GM12891 (cell line): ENCODE measurements around the gene MSI2.

Experiments used
- PAX5 ChIP-seq: IDR thresholded peaks from 2 replicates; pipeline ENCODE4 v1.6.1; 2011; ENCODE audit warnings: low read length, moderate library complexity, mild to moderate bottlenecking; ENCODE audit not compliant: insufficient read depth, severe bottlenecking
- POLR2A ChIP-seq: IDR thresholded peaks from 2 replicates; pipeline ENCODE4 v1.6.1; 2011; ENCODE audit warnings: low read depth, low read length, control low read depth
- POLR2AphosphoS5 ChIP-seq: IDR thresholded peaks from 2 replicates; pipeline ENCODE4 v1.6.1; 2011; ENCODE audit warnings: low read depth, low read length, control low read depth
- SPI1 ChIP-seq: IDR thresholded peaks from 2 replicates; pipeline ENCODE4 v1.6.1; 2011; ENCODE audit warnings: low read depth, low read length, control low read depth
- TAF1 ChIP-seq: IDR thresholded peaks from 2 replicates; pipeline ENCODE4 v1.6.1; 2011; ENCODE audit warnings: low read depth, low read length, control low read depth

- TF ChIP-seq TAF1 (no peak), POLR2A (no peak), POLR2AphosphoS5 (no peak), SPI1 (no peak), PAX5 (no peak)
These were observed 87.4 kb downstream of the MSI2 start for GRCh38 chr17:57343717-57344116.
